Neuronal stem cell (in vitro differentiated cells): Measurements from ENCODE around the gene LCOR.

Experiments used
- DNase-seq: peaks from one replicate; pipeline ENCODE4 v3.0.0-alpha.2; 2013; ENCODE audit warnings: low spot score
- H2AFZ ChIP-seq: one replicate; pipeline ENCODE4 v1.6.1; 2013; ENCODE audit warnings: mild to moderate bottlenecking, low read length, inconsistent platforms
- H2AK5ac ChIP-seq: 2 replicates; pipeline ENCODE4 v1.6.1; 2013; ENCODE audit warnings: low read depth, mild to moderate bottlenecking, inconsistent platforms, low read length, moderate library complexity, mixed read lengths
- H2BK120ac ChIP-seq: 2 replicates; pipeline ENCODE4 v1.6.1; 2013; ENCODE audit warnings: low read depth, mild to moderate bottlenecking, inconsistent platforms, low read length, moderate library complexity, mixed read lengths
- H2BK12ac ChIP-seq: one replicate; pipeline ENCODE4 v1.6.1; 2013; ENCODE audit warnings: low read length, inconsistent platforms
- H2BK15ac ChIP-seq: 2 replicates; pipeline ENCODE4 v1.6.1; 2013; ENCODE audit warnings: mild to moderate bottlenecking, low read length, inconsistent platforms, mixed read lengths
- H2BK5ac ChIP-seq: one replicate; pipeline ENCODE4 v1.6.1; 2013; ENCODE audit warnings: inconsistent platforms, mild to moderate bottlenecking, low read length, moderate library complexity
- H3K14ac ChIP-seq: one replicate; pipeline ENCODE4 v1.6.1; 2013; ENCODE audit warnings: low read length, inconsistent platforms
- H3K18ac ChIP-seq: 2 replicates; pipeline ENCODE4 v1.6.1; 2013; ENCODE audit warnings: low read length, inconsistent platforms
- H3K23ac ChIP-seq: 2 replicates; pipeline ENCODE4 v1.6.1; 2013; ENCODE audit warnings: low read depth, mild to moderate bottlenecking, mixed read lengths, low read length, inconsistent platforms; ENCODE audit not compliant: poor library complexity
- H3K27ac ChIP-seq: replicated peaks from 3 replicates; pipeline ENCODE4 v1.5.1; 2013; ENCODE audit warnings: low read length, inconsistent platforms
- H3K27me3 ChIP-seq, 3 experiments: 2 replicates each; pipeline ENCODE4 v1.6.1; 2013; ENCODE audit warnings: low read length in 3 of 3, mild to moderate bottlenecking in 2 of 3, inconsistent platforms in 1 of 3, low read depth in 1 of 3, mixed read lengths in 1 of 3, moderate library complexity in 1 of 3; ENCODE audit not compliant: control insufficient read depth in 3 of 3, insufficient read depth in 3 of 3
- H3K36me3 ChIP-seq, 2 donors: replicated peaks in 1 of 2; 2 replicates each; pipeline ENCODE4 v1.6.1; 2013; ENCODE audit warnings: low read length in 2 of 2; ENCODE audit not compliant: control insufficient read depth in 2 of 2, insufficient read depth in 2 of 2
- H3K4ac ChIP-seq: 2 replicates; pipeline ENCODE4 v1.6.1; 2013; ENCODE audit warnings: inconsistent platforms, mild to moderate bottlenecking, low read length, moderate library complexity
- H3K4me1 ChIP-seq, 2 donors: 1 replicate in 1 of 2; 2 replicates in 1 of 2; pipeline ENCODE4 v1.6.1; 2013; ENCODE audit warnings: low read length in 2 of 2, low read depth in 1 of 2; ENCODE audit not compliant: control insufficient read depth in 2 of 2, insufficient read depth in 1 of 2
- H3K4me2 ChIP-seq: one replicate; pipeline ENCODE4 v1.6.1; 2013; ENCODE audit warnings: mild to moderate bottlenecking, low read length, inconsistent platforms; ENCODE audit not compliant: insufficient read depth, poor library complexity, severe bottlenecking
- H3K4me3 ChIP-seq, 2 donors: 2 replicates each; pipeline ENCODE4 v1.5.1; 2013; ENCODE audit warnings: low read length in 2 of 2, mild to moderate bottlenecking in 2 of 2, inconsistent platforms in 1 of 2, moderate library complexity in 1 of 2
- H3K79me1 ChIP-seq: one replicate; pipeline ENCODE4 v1.6.1; 2013; ENCODE audit warnings: low read depth, mild to moderate bottlenecking, inconsistent platforms, low read length, moderate library complexity
- H3K9ac ChIP-seq: one replicate; pipeline ENCODE4 v1.6.1; 2013; ENCODE audit warnings: mild to moderate bottlenecking, low read depth, low read length, inconsistent platforms; ENCODE audit not compliant: poor library complexity
- H3K9me3 ChIP-seq, 2 donors: replicated peaks in 1 of 2; 2 replicates each; pipeline versions ENCODE3 to v1.6.1; 2013; ENCODE audit warnings: low read length in 2 of 2, mild to moderate bottlenecking in 2 of 2, inconsistent platforms in 1 of 2, low read depth in 1 of 2, mixed read lengths in 1 of 2, moderate library complexity in 1 of 2; ENCODE audit not compliant: control insufficient read depth in 2 of 2, insufficient read depth in 1 of 2
- H4K8ac ChIP-seq: one replicate; pipeline ENCODE4 v1.6.1; 2013; ENCODE audit warnings: low read depth, mild to moderate bottlenecking, inconsistent platforms, low read length, moderate library complexity
- H4K91ac ChIP-seq: one replicate; pipeline ENCODE4 v1.6.1; 2013; ENCODE audit warnings: low read length, low read depth, mild to moderate bottlenecking, inconsistent platforms; ENCODE audit not compliant: poor library complexity
- WGBS, 2 donors: extraction: QIAGEN DNeasy Blood & Tissue Kit; methylation state at CpG; one replicate each; pipeline ENCODE4 v1.1.7; 2013; ENCODE audit warnings: missing lambda C conversion rate in 2 of 2, mixed read lengths in 1 of 2; ENCODE audit not compliant: insufficient read length in 2 of 2, insufficient replicate concordance in 1 of 2; ENCODE audit errors: extremely low coverage in 2 of 2; 5-methylcytosine and 5-hydroxymethylcytosine counted together

The LCOR gene

DNA sequence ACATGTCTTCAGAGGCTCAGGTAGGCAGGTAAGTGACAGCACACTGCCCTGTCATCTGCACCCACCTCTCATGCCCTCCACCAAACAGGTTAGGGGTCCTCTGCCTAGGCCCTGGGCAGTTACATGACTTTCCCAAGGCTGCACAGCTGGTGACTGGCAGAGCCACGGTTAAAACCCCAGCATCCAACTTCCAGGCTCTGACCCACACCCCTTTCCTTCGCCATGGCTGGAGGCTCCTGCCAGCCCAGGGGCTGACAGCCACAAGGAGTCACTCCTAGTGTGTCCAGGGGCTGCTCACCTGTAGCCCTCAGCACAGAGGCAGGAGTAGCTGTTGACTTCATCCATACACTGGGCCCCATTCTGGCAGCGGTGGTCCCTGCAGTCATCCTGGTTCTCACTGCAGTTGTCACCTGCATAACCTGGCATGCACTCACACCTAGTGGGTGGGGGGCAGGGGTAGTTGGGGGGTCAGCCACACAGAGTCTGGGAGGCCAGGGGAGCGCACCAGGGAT, 178.7 kb downstream of the LCOR start:
- H3K4me1 ChIP-seq = no peaks in the 10 kb centered on the region
- no peak overlapping the region for H3K4me2 ChIP-seq
- no peak overlapping the region for H2BK120ac ChIP-seq
- no peak overlapping the region for H3K27ac ChIP-seq
- H2BK15ac ChIP-seq = no peak overlapping the region
- H2AK5ac ChIP-seq = peak overlapping the region; percentile 25
- peaks cover 2 to 19% of the 10 kb centered on the region in 2 donors for H3K9me3 ChIP-seq
- no peak overlapping the region for H2BK5ac ChIP-seq
- no peak overlapping the region for H2BK12ac ChIP-seq
- peak overlapping the region; percentile 37 for H3K4ac ChIP-seq
- H3K79me1 ChIP-seq = no peaks in the 10 kb centered on the region
- no peak overlapping the region for H3K18ac ChIP-seq
- no peak overlapping the region for H4K91ac ChIP-seq
- H3K14ac ChIP-seq = peak overlapping the region; percentile 2
- H3K27me3 ChIP-seq = peaks cover 0 to 3% (median 0%) of the 10 kb centered on the region in 3 experiments
- DNase-seq = no peak
- no peak overlapping the region for H3K4me3 ChIP-seq
- no peak overlapping the region for H3K9ac ChIP-seq
- no peak overlapping the region for H4K8ac ChIP-seq
- H3K36me3 ChIP-seq = no peaks in the 10 kb centered on the region
- no peak overlapping the region for H3K23ac ChIP-seq
- no CpG with 5 or more reads among the region's 4 CpGs for WGBS, 2 donors
- no peak overlapping the region for H2AFZ ChIP-seq

DNA sequence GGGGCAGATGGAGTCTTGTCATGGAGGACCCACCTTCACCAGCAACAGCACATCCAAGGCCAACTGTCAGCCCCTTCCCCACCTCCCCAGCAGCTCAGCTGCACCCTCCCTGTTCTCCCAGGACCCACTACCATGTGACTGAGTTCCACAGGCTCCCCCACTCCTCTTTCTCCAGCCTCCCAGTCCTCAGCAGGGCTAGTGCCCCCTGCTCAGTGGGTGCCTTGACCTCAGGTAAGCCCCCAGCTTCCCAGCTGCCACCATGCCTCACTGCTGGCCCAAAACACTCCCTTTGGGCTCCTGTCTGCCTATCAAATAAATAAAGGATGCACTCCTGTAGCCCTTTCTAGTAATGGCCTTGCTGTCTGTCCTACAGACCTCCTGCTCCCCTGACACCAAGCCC, 179.3 kb downstream of the LCOR start:
- Histone ChIP-seq H3K79me1 (no peaks in the 10 kb centered on the region), H2BK5ac (no peak overlapping the region), H3K18ac (peak overlapping the region; percentile 48), H3K4me1 (no peaks in the 10 kb centered on the region), H3K4me3 (no peak overlapping the region), H2AFZ (no peak overlapping the region), H2BK120ac (no peak overlapping the region), H4K91ac (no peak overlapping the region), H3K27ac (no peak overlapping the region), H3K9me3 (peaks cover 2 to 18% of the 10 kb centered on the region in 2 donors), H4K8ac (peak overlapping the region; percentile 70), H3K4ac (no peak overlapping the region), H2AK5ac (peak overlapping the region; percentile 25), H2BK12ac (no peak overlapping the region), H3K9ac (no peak overlapping the region), H3K36me3 (no peaks in the 10 kb centered on the region), H3K14ac (no peak overlapping the region), H2BK15ac (peak overlapping the region; percentile 75), H3K27me3 (peaks cover 0 to 3% (median 0%) of the 10 kb centered on the region in 3 experiments), H3K23ac (no peak overlapping the region), H3K4me2 (no peak overlapping the region)
- no peak for DNase-seq

- Histone ChIP-seq H3K27ac (no peak overlapping the region), H4K91ac (no peak overlapping the region), H3K27me3 (peaks cover 0 to 3% (median 0%) of the 10 kb centered on the region in 3 experiments), H3K4me3 (no peak overlapping the region), H3K18ac (peak overlapping the region; percentile 24), H3K36me3 (no peaks in the 10 kb centered on the region), H3K9me3 (peaks cover 0 to 10% of the 10 kb centered on the region in 2 donors), H3K9ac (no peak overlapping the region), H3K4me1 (peaks cover 6 to 8% of the 10 kb centered on the region in 2 donors), H2AK5ac (no peak overlapping the region), H3K4me2 (no peak overlapping the region), H2BK12ac (no peak overlapping the region), H3K4ac (no peak overlapping the region), H2BK5ac (no peak overlapping the region), H3K23ac (peak overlapping the region; percentile 8), H3K14ac (peak overlapping the region; percentile 56), H2AFZ (no peak overlapping the region), H2BK15ac (no peak overlapping the region), H4K8ac (no peak overlapping the region), H2BK120ac (no peak overlapping the region), H3K79me1 (no peaks in the 10 kb centered on the region)
- no CpG with 5 or more reads among the region's 8 CpGs for WGBS, 2 donors
- no peak for DNase-seq
These were observed 180.4 kb downstream of the LCOR start for GRCh38 chr10:97012470-97012869.

DNA sequence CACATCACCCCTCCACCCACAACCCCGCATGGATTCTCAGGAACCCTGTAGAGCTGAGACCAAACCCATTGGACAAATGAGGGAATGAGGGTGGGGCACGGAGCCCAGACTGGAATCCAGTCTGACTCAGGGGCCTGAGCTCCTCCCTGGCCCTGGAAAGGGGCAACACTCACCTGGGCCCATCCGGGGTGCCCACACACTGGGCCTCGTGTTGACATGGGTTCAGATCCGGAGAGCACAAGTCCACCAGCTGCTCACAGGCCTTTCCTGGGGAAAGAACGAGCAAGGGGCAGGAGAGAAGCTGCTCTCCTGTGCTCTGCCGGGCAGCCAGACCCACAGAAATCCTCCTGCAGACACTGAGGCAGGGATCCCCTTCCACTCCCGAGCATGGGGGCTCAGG, 181.5 kb downstream of the LCOR start:
- Histone ChIP-seq H3K36me3 (no peaks in the 10 kb centered on the region), H2BK5ac (no peak overlapping the region)
- WGBS, 2 donors = no CpG with 5 or more reads among the region's 8 CpGs

More for the DNA sequence above, 181.5 kb downstream of the LCOR start:
- Histone ChIP-seq H3K27ac (no peak overlapping the region), H3K14ac (peak overlapping the region; percentile 27), H3K4me3 (no peak overlapping the region), H3K18ac (peak overlapping the region; percentile 46), H2BK120ac (no peak overlapping the region), H3K4me2 (no peak overlapping the region), H4K8ac (no peak overlapping the region), H3K9ac (no peak overlapping the region), H3K27me3 (peaks cover 0 to 3% (median 0%) of the 10 kb centered on the region in 3 experiments), H3K9me3 (peaks cover 0 to 4% of the 10 kb centered on the region in 2 donors), H3K79me1 (no peaks in the 10 kb centered on the region), H3K4me1 (peaks cover 7 to 10% of the 10 kb centered on the region in 2 donors), H2AK5ac (peak overlapping the region; percentile 79), H2BK15ac (no peak overlapping the region), H3K23ac (no peak overlapping the region), H4K91ac (no peak overlapping the region), H2AFZ (no peak overlapping the region), H3K4ac (no peak overlapping the region), H2BK12ac (no peak overlapping the region)
- no peak for DNase-seq
